CD4-positive, alpha-beta T cell (primary cell): ENCODE results near the gene DES. TPM values are rescaled to one million over a fixed set of nuclear protein-coding genes. Genes with fewer than 3 reads are reported as not detected.

ENCODE experiments used
- ATAC-seq: fragments of 200-7000 bp; cut with Tn5 transposase; one replicate; pipeline ENCODE4 v1.10.0; 2022; ENCODE audit warnings: mild to moderate bottlenecking; ENCODE audit not compliant: poor library complexity
- CTCF ChIA-PET: fragments of 350-600 bp; sonication (Branson Sonifier 250); formaldehyde crosslinking; loops from one replicate; lab custom pipeline; 2021; ENCODE audit warnings: antibody characterized with exemption, inconsistent platforms; lab: Charles Lee
- POLR2A ChIA-PET: fragments of 350-600 bp; sonication (Branson Sonifier 250); formaldehyde crosslinking; loops from one replicate; lab custom pipeline; 2021; ENCODE audit warnings: antibody characterized with exemption, inconsistent platforms; lab: Charles Lee
- DNase-seq, 14 experiments: peaks; one replicate each; pipeline ENCODE4 v3.0.0-alpha.2; 2013 to 2020; ENCODE audit warnings: mixed read lengths in 2 of 14
- H3K27ac ChIP-seq, 2 donors: one replicate each; pipeline versions ENCODE4 v1.5.1 to v1.7.0; 2013; ENCODE audit warnings: low read length in 2 of 2, low read depth in 1 of 2, mild to moderate bottlenecking in 1 of 2
- H3K27me3 ChIP-seq, 2 experiments: 1 replicate in 1 of 2; 2 replicates in 1 of 2; pipeline versions ENCODE4 v1.6.1 to v1.7.0; 2013; ENCODE audit warnings: low read length in 2 of 2, control low read depth in 1 of 2, mild to moderate bottlenecking in 1 of 2, moderate library complexity in 1 of 2; ENCODE audit not compliant: insufficient read depth in 2 of 2, control insufficient read depth in 1 of 2
- H3K36me3 ChIP-seq: one replicate; pipeline ENCODE4 v1.6.1; 2013; ENCODE audit warnings: low read length, control low read depth; ENCODE audit not compliant: insufficient read depth
- H3K4me1 ChIP-seq: one replicate; pipeline ENCODE4 v1.6.1; 2013; ENCODE audit warnings: low read length, control low read depth; ENCODE audit not compliant: insufficient read depth
- H3K4me3 ChIP-seq: one replicate; pipeline ENCODE4 v1.5.1; 2013; ENCODE audit warnings: mild to moderate bottlenecking, low read length, moderate library complexity
- H3K9me3 ChIP-seq, 2 experiments: 1 replicate in 1 of 2; 2 replicates in 1 of 2; pipeline versions ENCODE4 v1.6.1 to v1.7.0; 2013; ENCODE audit warnings: low read length in 2 of 2, mild to moderate bottlenecking in 2 of 2, control low read depth in 1 of 2, moderate library complexity in 1 of 2; ENCODE audit not compliant: control insufficient read depth in 1 of 2, insufficient read depth in 1 of 2
- H3K27ac Mint-ChIP-seq: one replicate; pipeline ENCODE4 v1.8.0; 2020; ENCODE audit warnings: mixed read lengths
- H3K27me3 Mint-ChIP-seq: one replicate; pipeline ENCODE4 v1.8.0; 2021; ENCODE audit warnings: mixed read lengths
- H3K36me3 Mint-ChIP-seq: one replicate; pipeline ENCODE4 v1.8.0; 2021; ENCODE audit warnings: low read depth, mixed read lengths
- H3K4me1 Mint-ChIP-seq: one replicate; pipeline ENCODE4 v1.8.0; 2021; ENCODE audit warnings: low read depth, mixed read lengths
- H3K4me3 Mint-ChIP-seq: one replicate; pipeline ENCODE4 v1.8.0; 2020; ENCODE audit warnings: mild to moderate bottlenecking, mixed read lengths
- H3K9me3 Mint-ChIP-seq: one replicate; pipeline ENCODE4 v1.8.0; 2020; ENCODE audit warnings: mixed read lengths
- CTCF ChIP-seq: fragments of 200-600 bp; IDR thresholded peaks from one replicate; pipeline ENCODE4 v1.8.0; 2022; ENCODE audit warnings: antibody characterized with exemption, mild to moderate bottlenecking
- intact Hi-C, 2 experiments: fragments of 100-400 bp; cut with DNase I in 1 of 2; cut with micrococcal nuclease in 1 of 2; formaldehyde crosslinking; loops; one replicate each; pipeline versions ENCODE4 v1.15.1 to v1.9.0; 2023 to 2025; cut with DNase I, micrococcal nuclease
- total RNA-seq, 174 experiments: library from RNA in 2 of 174; stranded (reverse) in 2 of 174; gene quantifications; one replicate each; pipeline ENCODE4 v1.2.3 and lab custom pipeline; 2021 to 2026

Gene DES
- total RNA-seq, 2 experiments from 2014 or later = not detected

GRCh38 chr2:219425238-219426067, 7.3 kb downstream of the DES start:
- peaks cover 50% of the 10 kb centered on the region for H3K27me3 Mint-ChIP-seq
- H3K27ac ChIP-seq = no peak overlapping the region
- no peaks in the 10 kb centered on the region for H3K4me1 ChIP-seq
- ATAC-seq (no peak), DNase-seq (no peak)
- H3K4me3 Mint-ChIP-seq = no peak overlapping the region
- H3K9me3 Mint-ChIP-seq = no peaks in the 10 kb centered on the region
- H3K27me3 ChIP-seq = peaks cover 4 to 8% of the 10 kb centered on the region in 2 experiments
- ChIA-PET POLR2A (no interaction called here), CTCF (no interaction called here)
- H3K27ac Mint-ChIP-seq = no peak overlapping the region
- TF ChIP-seq CTCF = no peak
- no peaks in the 10 kb centered on the region for H3K9me3 ChIP-seq
- no peaks in the 10 kb centered on the region for H3K36me3 ChIP-seq
- H3K4me3 ChIP-seq = no peak overlapping the region
- intact Hi-C loops = no loop called here
- H3K36me3 Mint-ChIP-seq = no peaks in the 10 kb centered on the region
- H3K4me1 Mint-ChIP-seq = no peaks in the 10 kb centered on the region

DNA sequence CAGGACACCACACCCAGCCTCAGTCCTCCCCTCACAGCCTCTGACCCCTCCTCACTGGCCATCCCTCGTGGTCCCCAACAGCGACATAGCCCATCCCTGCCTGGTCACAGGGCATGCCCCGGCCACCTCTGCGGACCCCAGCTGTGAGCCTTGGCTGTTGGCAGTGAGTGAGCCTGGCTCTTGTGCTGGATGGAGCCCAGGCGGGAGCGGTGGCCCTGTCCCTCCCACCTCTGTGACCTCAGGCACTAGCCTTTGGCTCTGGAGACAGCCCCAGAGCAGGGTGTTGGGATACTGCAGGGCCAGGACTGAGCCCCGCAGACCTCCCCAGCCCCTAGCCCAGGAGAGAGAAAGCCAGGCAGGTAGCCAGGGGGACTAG, 7.9 kb downstream of the DES start:
- no peak overlapping the region for H3K27ac ChIP-seq
- H3K4me1 ChIP-seq = no peaks in the 10 kb centered on the region
- TF ChIP-seq CTCF = no peak
- H3K36me3 Mint-ChIP-seq = no peaks in the 10 kb centered on the region
- intact Hi-C loops = no loop called here
- no peaks in the 10 kb centered on the region for H3K9me3 ChIP-seq
- no peaks in the 10 kb centered on the region for H3K9me3 Mint-ChIP-seq
- DNase-seq (peak in 1 of 14 experiments; percentile 7), ATAC-seq (no peak)
- H3K27me3 ChIP-seq = peaks cover 3 to 4% of the 10 kb centered on the region in 2 experiments
- no peak overlapping the region for H3K4me3 ChIP-seq
- H3K4me3 Mint-ChIP-seq = no peak overlapping the region
- POLR2A ChIA-PET = no interaction called here
- no peaks in the 10 kb centered on the region for H3K4me1 Mint-ChIP-seq
- H3K36me3 ChIP-seq = no peaks in the 10 kb centered on the region
- CTCF ChIA-PET = no interaction called here
- H3K27me3 Mint-ChIP-seq = peaks cover 44% of the 10 kb centered on the region
- no peak overlapping the region for H3K27ac Mint-ChIP-seq

GRCh38 chr2:219426534-219427136, 8.5 kb downstream of the DES start:
- peaks cover 44% of the 10 kb centered on the region for H3K27me3 Mint-ChIP-seq
- no peaks in the 10 kb centered on the region for H3K4me1 ChIP-seq
- H3K27ac ChIP-seq = no peak overlapping the region
- no peak for TF ChIP-seq CTCF
- ChIA-PET CTCF (no interaction called here), POLR2A (no interaction called here)
- no peak overlapping the region for H3K4me3 Mint-ChIP-seq
- no peak overlapping the region for H3K27ac Mint-ChIP-seq
- intact Hi-C loops = no loop called here
- H3K36me3 ChIP-seq = no peaks in the 10 kb centered on the region
- H3K9me3 ChIP-seq = no peaks in the 10 kb centered on the region
- H3K4me1 Mint-ChIP-seq = no peaks in the 10 kb centered on the region
- peaks cover 0 to 4% of the 10 kb centered on the region in 2 experiments for H3K27me3 ChIP-seq
- DNase-seq = no peak
- no peak for ATAC-seq
- no peaks in the 10 kb centered on the region for H3K36me3 Mint-ChIP-seq
- no peaks in the 10 kb centered on the region for H3K9me3 Mint-ChIP-seq
- H3K4me3 ChIP-seq = no peak overlapping the region
